Activated naive CD8-positive, alpha-beta T cell treated with anti-CD3 and anti-CD28 coated beads, Interleukin-2, amount 10 ng/mL, durations not matched to agents 7 days and 5 days (primary cell): ENCODE results near the gene EFNA2. TPM values are rescaled to one million over a fixed set of nuclear protein-coding genes. Genes with fewer than 3 reads are reported as not detected.
A peak's percentile ranks its signal among the peaks of the same experiment; 100 is the strongest.

Experiments used
- ATAC-seq: fragments of 150-1000 bp; cut with Tn5 transposase; one replicate; pipeline ENCODE4 v1.10.0; 2021; ENCODE audit warnings: low read depth, moderate library complexity
- POLR2A ChIA-PET: fragments of 350-600 bp; sonication (Branson Sonifier 250); formaldehyde crosslinking; loops from one replicate; lab custom pipeline; 2021; ENCODE audit warnings: antibody characterized with exemption; lab: Charles Lee
- DNase-seq: peaks from one replicate; pipeline ENCODE4 v3.0.0; 2021
- H3K27ac Mint-ChIP-seq: one replicate; pipeline ENCODE4 v1.8.0; 2022; ENCODE audit warnings: mild to moderate bottlenecking, mixed read lengths
- H3K27me3 Mint-ChIP-seq: one replicate; pipeline ENCODE4 v1.8.0; 2022; ENCODE audit warnings: mild to moderate bottlenecking, moderate library complexity, mixed read lengths
- H3K36me3 Mint-ChIP-seq: one replicate; pipeline ENCODE4 v1.8.0; 2021; ENCODE audit warnings: mild to moderate bottlenecking, mixed read lengths
- H3K4me1 Mint-ChIP-seq: one replicate; pipeline ENCODE4 v1.8.0; 2021; ENCODE audit warnings: mixed read lengths
- H3K4me3 Mint-ChIP-seq: one replicate; pipeline ENCODE4 v1.8.0; 2022; ENCODE audit warnings: mild to moderate bottlenecking, moderate library complexity, mixed read lengths
- H3K9me3 Mint-ChIP-seq: one replicate; pipeline ENCODE4 v1.8.0; 2021; ENCODE audit warnings: mixed read lengths
- total RNA-seq, 2 experiments: library from RNA; stranded (reverse); gene quantifications; one replicate each; pipeline ENCODE4 v1.2.3, GENCODE V29; 2021

Gene EFNA2
- total RNA-seq, 2 experiments from 2014 or later = not detected

- Mint-ChIP-seq H3K4me1 (peaks cover 10% of the 10 kb centered on the region), H3K27me3 (no peaks in the 10 kb centered on the region), H3K9me3 (no peaks in the 10 kb centered on the region), H3K27ac (peak overlapping the region; percentile 98), H3K4me3 (peak overlapping the region; percentile 93), H3K36me3 (peaks cover 11% of the 10 kb centered on the region)
- ATAC-seq (peak; percentile 5), DNase-seq (peak; percentile 74)
- POLR2A ChIA-PET = interaction anchor here (0.6 to 6.6 kb wide), 14 partner anchors 8 to 601 kb away, joined by 3 to 115 read pairs (median 7); partner anchors contain the start of genes ARHGAP45, ATP5F1D, CIRBP and FAM174C
Measured at GRCh38 chr19:1252221-1252820, 33.4 kb upstream of the EFNA2 start.

- H3K4me1 Mint-ChIP-seq = peaks cover 16% of the 10 kb centered on the region
- DNase-seq (peak; percentile 78), ATAC-seq (peak; percentile 20)
- H3K27ac Mint-ChIP-seq = peak overlapping the region; percentile 85
- POLR2A ChIA-PET = interaction anchor here (0.5 to 6.6 kb wide), 15 partner anchors 8 to 600 kb away, joined by 3 to 115 read pairs (median 7); partner anchors contain the start of genes ARHGAP45, ATP5F1D, CIRBP and FAM174C
- no peaks in the 10 kb centered on the region for H3K27me3 Mint-ChIP-seq
- no peaks in the 10 kb centered on the region for H3K9me3 Mint-ChIP-seq
- peaks cover 16% of the 10 kb centered on the region for H3K36me3 Mint-ChIP-seq
- peak overlapping the region; percentile 93 for H3K4me3 Mint-ChIP-seq
Measured at GRCh38 chr19:1252821-1253513, 32.7 kb upstream of the EFNA2 start.

- H3K4me3 Mint-ChIP-seq = peak overlapping the region; percentile 93
- peaks cover 16% of the 10 kb centered on the region for H3K36me3 Mint-ChIP-seq
- H3K4me1 Mint-ChIP-seq = peaks cover 19% of the 10 kb centered on the region
- POLR2A ChIA-PET = interaction anchor here (0.5 to 6.6 kb wide), 13 partner anchors 8 to 288 kb away, joined by 3 to 115 read pairs (median 7); partner anchors contain the start of genes ARHGAP45, ATP5F1D, CIRBP and FAM174C
- ATAC-seq (no peak), DNase-seq (peak; percentile 71)
- peak overlapping the region; percentile 85 for H3K27ac Mint-ChIP-seq
- H3K9me3 Mint-ChIP-seq = no peaks in the 10 kb centered on the region
- no peaks in the 10 kb centered on the region for H3K27me3 Mint-ChIP-seq
Measured at GRCh38 chr19:1253514-1254080, 32.1 kb upstream of the EFNA2 start.

- DNase-seq = no peak
- Mint-ChIP-seq H3K27ac (no peak overlapping the region), H3K36me3 (peaks cover 17% of the 10 kb centered on the region), H3K9me3 (no peaks in the 10 kb centered on the region), H3K4me1 (peaks cover 21% of the 10 kb centered on the region), H3K4me3 (no peak overlapping the region), H3K27me3 (no peaks in the 10 kb centered on the region)
- POLR2A ChIA-PET = interaction anchor here (1.0 to 6.6 kb wide), 4 partner anchors 7 to 15 kb away, joined by 4 to 115 read pairs (median 37); partner anchors contain the start of gene CIRBP
- no peak for ATAC-seq
Measured at GRCh38 chr19:1254081-1254527, 31.6 kb upstream of the EFNA2 start.

GRCh38 chr19:1254530-1255185 is 31.0 kb upstream of the EFNA2 start:
- H3K27me3 Mint-ChIP-seq = no peaks in the 10 kb centered on the region
- no peak for ATAC-seq
- H3K9me3 Mint-ChIP-seq = no peaks in the 10 kb centered on the region
- H3K27ac Mint-ChIP-seq = peak overlapping the region; percentile 61
- H3K4me3 Mint-ChIP-seq = peak overlapping the region; percentile 28
- POLR2A ChIA-PET = interaction anchor here (1.0 to 6.6 kb wide), 5 partner anchors 7 to 15 kb away, joined by 4 to 115 read pairs (median 8); partner anchors contain the start of gene CIRBP
- no peak for DNase-seq
- H3K36me3 Mint-ChIP-seq = peaks cover 18% of the 10 kb centered on the region
- peaks cover 25% of the 10 kb centered on the region for H3K4me1 Mint-ChIP-seq

- Mint-ChIP-seq H3K27me3 (no peaks in the 10 kb centered on the region), H3K9me3 (no peaks in the 10 kb centered on the region), H3K27ac (peak overlapping the region; percentile 61), H3K4me3 (peak overlapping the region; percentile 28), H3K36me3 (peaks cover 18% of the 10 kb centered on the region), H3K4me1 (peaks cover 29% of the 10 kb centered on the region)
- POLR2A ChIA-PET = interaction anchor here (0.7 to 6.6 kb wide), 4 partner anchors 10 to 18 kb away, joined by 4 to 115 read pairs (median 6); partner anchors contain the start of gene CIRBP
- DNase-seq = no peak
- no peak for ATAC-seq
Measured at GRCh38 chr19:1255186-1256161, 30.2 kb upstream of the EFNA2 start.

GRCh38 chr19:1256646-1257474 is 28.8 kb upstream of the EFNA2 start:
- POLR2A ChIA-PET = interaction anchor here (6.6 kb wide), 1 partner anchor 12 kb away, joined by 115 read pairs; the partner anchor contains the start of gene CIRBP
- H3K27ac Mint-ChIP-seq = peak overlapping the region; percentile 68

GRCh38 chr19:1257475-1258162 is 28.1 kb upstream of the EFNA2 start:
- peak overlapping the region; percentile 68 for H3K27ac Mint-ChIP-seq
- H3K27me3 Mint-ChIP-seq = no peaks in the 10 kb centered on the region
- DNase-seq = no peak
- peaks cover 37% of the 10 kb centered on the region for H3K4me1 Mint-ChIP-seq
- ATAC-seq = no peak
- peak overlapping the region; percentile 58 for H3K4me3 Mint-ChIP-seq
- peaks cover 13% of the 10 kb centered on the region for H3K36me3 Mint-ChIP-seq
- H3K9me3 Mint-ChIP-seq = no peaks in the 10 kb centered on the region
- POLR2A ChIA-PET = interaction anchor here (1.1 to 6.6 kb wide), 3 partner anchors 12 to 183 kb away, joined by 3 to 115 read pairs (median 7); partner anchors contain the start of genes CIRBP and FAM174C

More at GRCh38 chr19:1256646-1257474, 28.8 kb upstream of the EFNA2 start:
- no peak for DNase-seq
- Mint-ChIP-seq H3K9me3 (no peaks in the 10 kb centered on the region), H3K4me3 (peak overlapping the region; percentile 30), H3K27me3 (no peaks in the 10 kb centered on the region), H3K4me1 (peaks cover 35% of the 10 kb centered on the region), H3K36me3 (peaks cover 15% of the 10 kb centered on the region)
- no peak for ATAC-seq

- POLR2A ChIA-PET = interaction anchor here (0.6 to 3.6 kb wide), 4 partner anchors 11 to 183 kb away, joined by 3 to 64 read pairs (median 6); partner anchors contain the start of genes CIRBP and FAM174C
- Mint-ChIP-seq H3K4me3 (peak overlapping the region; percentile 98), H3K36me3 (peaks cover 13% of the 10 kb centered on the region), H3K4me1 (peaks cover 37% of the 10 kb centered on the region), H3K27ac (peak overlapping the region; percentile 68), H3K27me3 (no peaks in the 10 kb centered on the region), H3K9me3 (no peaks in the 10 kb centered on the region)
- DNase-seq = no peak
- ATAC-seq = no peak
Measured at GRCh38 chr19:1258163-1258492, 27.5 kb upstream of the EFNA2 start.

GRCh38 chr19:1258707-1259205 is 26.9 kb upstream of the EFNA2 start:
- Mint-ChIP-seq H3K27ac (peak overlapping the region; percentile 99), H3K4me1 (peaks cover 34% of the 10 kb centered on the region), H3K4me3 (peak overlapping the region; percentile 98), H3K27me3 (no peaks in the 10 kb centered on the region), H3K9me3 (no peaks in the 10 kb centered on the region), H3K36me3 (peaks cover 13% of the 10 kb centered on the region)
- ATAC-seq = no peak
- POLR2A ChIA-PET = interaction anchor here (0.6 to 3.6 kb wide), 6 partner anchors 10 to 184 kb away, joined by 3 to 64 read pairs (median 6); partner anchors contain the start of genes CIRBP and FAM174C
- DNase-seq = no peak
